H4 (cell line): ENCODE results near the gene SV2B. TPM values are rescaled to one million over a fixed set of nuclear protein-coding genes. Genes with fewer than 3 reads are reported as not detected.

Experiments used
- DNase-seq: peaks from one replicate; pipeline ENCODE4 v3.0.0-alpha.2; 2015; ENCODE audit warnings: low spot score
- total RNA-seq: library from RNA; depleted of rRNA; stranded (reverse); fragments of >200 nt; shearing (Covaris generic); gene quantifications from 2 replicates; pipeline ENCODE4 v1.2.3, GENCODE V29; 2014

Gene SV2B
- total RNA-seq, 1 experiment from 2014 or later = 0.04 TPM

DNA sequence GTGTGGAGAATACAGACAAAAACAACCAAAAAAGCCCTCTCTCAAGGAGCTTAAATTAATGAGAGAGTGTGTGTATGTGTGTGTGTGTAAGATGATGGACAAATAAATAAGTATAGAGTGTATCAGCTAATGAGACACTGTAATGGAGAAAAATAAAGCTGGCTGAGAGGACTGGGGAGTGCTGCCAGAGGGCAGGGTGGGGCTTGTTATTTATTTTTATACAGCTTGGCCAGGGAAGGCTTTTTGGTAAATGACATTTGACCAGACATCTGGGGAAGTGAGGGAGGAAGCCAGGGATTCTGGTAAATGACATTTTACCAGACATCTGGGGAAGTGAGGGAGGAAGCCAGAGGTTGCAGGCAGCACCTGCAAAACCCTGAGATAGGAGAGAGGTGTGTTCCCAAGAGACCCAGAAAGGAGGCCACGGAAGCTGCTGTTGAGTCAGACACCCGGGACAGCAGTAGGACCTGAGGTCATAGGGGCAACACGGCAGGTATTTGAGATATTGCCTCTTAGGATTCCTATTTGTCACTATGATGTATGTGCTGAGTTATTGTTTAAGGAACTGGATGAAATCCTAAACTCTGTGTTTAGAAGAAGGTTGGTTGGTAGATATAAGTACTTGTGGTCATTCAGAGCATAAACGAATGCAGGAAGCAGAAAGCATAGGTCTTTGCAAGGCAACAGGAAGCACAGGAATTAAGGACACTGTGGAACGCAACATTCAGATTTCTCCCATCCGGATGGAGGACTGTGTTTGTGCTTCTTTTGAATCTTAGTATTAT lies 2.7 kb downstream of the SV2B start:
- DNase-seq = no peak

- DNase-seq = no peak
These were observed 4.1 kb downstream of the SV2B start for GRCh38 chr15:91104111-91104510.

DNA sequence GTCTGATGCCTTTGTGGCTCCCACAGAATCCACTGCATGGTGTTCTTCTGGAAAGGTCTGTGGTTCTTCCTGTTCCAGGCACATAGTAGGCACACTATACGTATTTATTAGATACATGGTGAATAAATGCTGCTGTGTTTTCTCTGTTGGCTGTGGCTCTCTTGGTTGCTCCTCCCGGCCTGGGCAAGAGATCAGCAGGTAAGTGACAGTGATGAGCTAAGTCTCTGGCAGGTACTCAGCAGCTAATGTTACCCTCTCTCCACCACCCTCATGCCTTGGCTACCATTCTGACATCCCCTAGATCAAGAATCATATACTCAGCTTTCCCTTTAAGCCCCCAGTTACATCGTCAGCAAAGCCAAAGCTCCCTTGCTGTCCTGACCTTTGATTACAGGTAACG lies 8.4 kb downstream of the SV2B start:
- no peak for DNase-seq

DNA sequence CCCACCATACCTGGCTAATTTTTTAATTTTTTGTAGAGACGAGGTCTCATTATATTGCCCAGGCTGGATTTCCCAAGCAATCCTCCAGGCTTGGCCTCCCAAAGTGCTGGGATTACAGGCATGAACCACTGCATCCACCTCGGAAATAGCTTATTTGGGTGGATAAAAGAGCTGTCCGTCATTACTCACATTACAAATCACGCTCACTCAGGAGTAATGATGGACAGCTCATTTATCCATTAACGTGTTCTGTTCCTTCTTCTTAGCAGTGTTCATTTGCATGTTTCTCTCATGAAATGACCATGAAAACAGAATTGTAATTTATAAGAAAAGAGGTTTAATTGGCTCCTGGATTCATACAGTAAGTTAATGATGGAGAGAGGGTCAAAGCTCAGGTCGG lies 9.8 kb downstream of the SV2B start:
- DNase-seq = no peak

DNA sequence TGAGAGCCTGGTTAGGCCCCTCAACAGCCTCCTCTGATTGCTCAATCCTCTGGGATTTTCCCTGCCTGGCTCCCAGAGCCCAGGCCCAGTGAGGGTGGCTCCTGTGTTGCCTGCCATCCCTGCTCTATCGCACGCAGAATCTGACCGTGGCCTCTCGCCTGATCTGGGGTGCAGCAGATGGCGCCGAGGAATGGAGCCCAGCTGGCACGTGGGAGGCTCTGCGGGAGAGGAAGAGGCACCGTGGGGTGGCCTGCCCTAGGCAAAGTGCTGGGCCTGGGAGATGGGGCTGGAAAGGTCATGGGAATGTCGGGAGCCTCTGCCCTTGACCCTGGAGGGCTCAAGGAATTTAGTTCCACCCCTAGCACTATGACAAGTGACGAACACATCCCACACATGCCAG lies 10.3 kb downstream of the SV2B start:
- DNase-seq = no peak

DNA sequence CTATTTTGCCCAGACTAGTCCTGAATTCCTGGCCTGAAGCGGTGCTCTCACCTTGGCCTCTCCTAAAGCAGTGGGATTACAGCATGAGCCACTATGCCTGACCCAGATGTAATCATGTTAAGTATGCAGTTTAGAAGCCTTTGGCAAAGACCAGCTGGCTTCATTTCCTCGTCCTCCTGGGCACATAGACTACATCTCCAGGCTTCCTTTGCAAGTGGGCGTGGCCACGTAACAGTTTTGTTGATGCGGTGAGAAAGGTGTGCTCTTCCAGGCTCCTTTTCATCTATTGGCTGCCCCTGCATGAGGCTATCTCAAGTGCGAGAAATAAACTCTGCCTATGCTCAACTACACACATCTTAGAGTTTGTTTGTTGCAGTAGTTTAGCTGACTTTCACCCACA lies 13.0 kb downstream of the SV2B start:
- no peak for DNase-seq

DNA sequence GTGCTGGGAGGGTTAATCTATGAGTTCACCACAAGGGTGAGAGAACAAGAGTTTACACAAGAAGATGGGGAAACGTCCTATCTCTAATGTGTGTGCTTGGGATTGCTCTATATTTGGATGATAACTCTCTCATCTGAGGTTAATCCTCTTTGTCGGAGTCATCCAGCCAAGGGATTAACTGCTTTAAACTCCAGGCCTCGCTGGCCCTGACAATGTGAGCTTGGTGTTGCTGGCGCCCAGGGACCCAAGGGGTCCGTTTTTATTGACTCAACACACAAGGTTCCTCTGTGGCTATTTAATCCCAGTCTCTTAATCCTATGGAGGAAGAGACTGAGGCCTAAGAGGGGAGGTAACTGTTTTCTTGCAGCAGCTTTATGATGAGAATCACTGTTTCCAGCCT lies 14.2 kb downstream of the SV2B start:
- no peak for DNase-seq

DNA sequence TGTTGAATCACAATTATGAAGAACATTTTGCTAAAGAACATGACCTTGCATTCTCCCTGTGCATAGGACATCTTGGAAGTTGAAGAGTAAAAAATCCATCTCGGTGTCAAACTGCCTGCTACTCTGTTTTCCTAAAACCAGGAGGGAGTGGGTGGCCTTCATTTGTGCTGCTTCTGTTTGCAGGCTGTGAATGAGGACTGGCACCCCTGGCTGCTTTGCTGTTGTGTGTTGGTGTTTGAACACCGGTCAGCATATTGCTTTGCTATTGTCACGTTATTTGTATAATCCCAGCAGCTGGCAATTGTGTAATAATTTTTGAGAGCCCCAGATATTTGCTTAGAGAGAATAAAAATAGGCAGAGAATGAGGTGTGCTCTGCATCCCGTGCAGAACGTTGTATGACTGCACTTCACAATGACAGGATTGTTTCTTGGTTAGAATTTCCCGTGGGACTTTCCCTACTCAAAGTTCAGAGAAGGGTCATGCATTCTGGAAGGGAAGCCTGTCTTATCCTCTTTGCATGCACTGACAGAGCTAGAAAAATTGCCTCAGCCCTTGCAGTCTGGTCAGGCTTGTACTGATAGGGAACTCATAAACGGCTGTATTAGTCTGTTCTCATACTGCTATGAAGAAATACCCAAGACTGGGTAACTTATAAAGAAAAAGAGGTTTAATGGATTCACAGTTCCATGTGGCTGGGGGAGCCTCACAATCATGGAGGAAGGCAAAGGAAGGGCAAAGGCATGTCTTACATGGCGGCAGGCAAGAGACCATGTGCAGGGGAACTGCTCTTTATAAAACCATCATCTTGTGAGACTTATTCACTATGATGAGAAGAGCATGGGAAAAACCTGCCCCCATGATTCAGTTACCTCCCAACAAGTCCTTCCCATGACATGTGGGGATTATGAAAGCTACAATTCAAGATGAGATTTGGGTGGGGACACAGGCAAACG lies 16.3 kb downstream of the SV2B start:
- no peak for DNase-seq

GRCh38 chr15:91117375-91117774 lies 17.3 kb downstream of the SV2B start:
- DNase-seq = no peak

- DNase-seq = no peak
These were observed 18.9 kb downstream of the SV2B start for GRCh38 chr15:91118817-91119590.

- no peak for DNase-seq
These were observed 22.2 kb downstream of the SV2B start for GRCh38 chr15:91122296-91122695.

DNA sequence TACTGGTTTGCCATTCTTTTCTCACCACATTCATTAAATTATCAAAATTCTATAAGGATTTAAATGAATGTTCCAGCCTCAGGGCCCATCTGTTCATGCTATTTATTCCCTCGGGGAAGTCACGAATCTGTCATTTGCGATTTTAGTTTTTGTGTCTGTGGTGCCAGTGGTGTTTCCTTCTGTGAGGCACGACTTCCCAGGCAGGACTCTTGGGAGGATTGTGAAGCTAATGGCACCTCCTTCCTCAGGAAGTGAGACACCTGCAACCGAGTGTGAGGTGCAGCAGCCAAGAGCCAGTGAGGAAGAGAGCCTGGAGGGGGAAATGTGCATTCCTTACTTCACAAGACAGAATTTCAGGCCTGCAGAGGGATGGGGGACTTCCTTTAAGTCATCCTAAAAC lies 24.1 kb downstream of the SV2B start:
- no peak for DNase-seq

DNA sequence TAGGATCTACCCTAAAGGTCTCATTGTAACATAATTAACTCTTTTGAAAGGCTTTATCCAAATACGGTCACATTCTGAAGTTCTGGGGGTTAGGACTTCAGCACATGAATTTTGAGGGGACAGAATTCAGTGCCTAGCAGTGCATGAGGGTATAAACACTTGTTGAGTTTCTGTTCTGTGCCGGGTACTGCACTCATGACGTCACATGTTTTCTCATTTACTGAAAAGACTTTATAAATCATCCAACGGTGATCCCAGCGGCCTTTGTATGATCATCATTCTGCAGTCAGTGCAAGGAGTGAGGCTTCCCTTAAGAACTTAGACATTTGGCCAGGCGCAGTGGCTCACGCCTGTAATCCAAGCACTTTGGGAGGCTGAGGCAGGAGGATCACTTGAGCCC lies 25.1 kb downstream of the SV2B start:
- no peak for DNase-seq

- DNase-seq = no peak
These were observed 26.0 kb downstream of the SV2B start for GRCh38 chr15:91126080-91126479.

DNA sequence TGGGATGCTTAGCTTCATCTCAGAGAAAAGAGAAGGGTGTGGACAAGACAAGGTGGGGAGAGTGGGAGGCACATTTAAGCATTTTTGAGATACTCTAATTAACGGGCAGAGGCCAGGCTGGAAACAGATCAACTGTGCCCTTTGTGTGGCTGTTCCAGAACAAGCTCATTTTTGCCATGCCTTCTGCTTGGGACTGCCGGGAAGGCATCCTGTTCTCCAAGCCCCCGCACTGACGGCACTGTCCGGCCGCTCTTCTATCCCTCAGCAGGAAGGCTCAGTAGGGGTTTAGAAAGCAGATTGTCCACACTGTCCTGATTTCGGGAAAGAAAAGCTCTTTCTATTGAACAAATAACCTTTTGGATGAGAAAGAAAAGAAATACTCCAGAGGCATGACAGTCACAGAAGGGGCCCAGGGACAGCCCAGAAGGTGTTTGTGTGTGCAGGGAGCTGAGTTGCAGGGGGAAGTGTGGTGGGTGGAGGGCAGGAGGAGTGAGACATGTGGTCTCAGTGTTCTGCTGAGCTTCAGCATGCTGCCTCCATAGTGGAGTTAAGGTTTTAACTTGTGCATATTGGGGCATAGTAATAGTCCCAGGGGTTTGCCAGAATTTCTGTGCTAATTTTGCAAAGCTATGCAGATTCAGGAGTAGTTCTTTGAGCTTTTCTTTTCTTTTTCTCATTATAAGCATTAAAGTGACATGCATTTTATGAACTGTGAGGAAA lies 27.3 kb downstream of the SV2B start:
- DNase-seq = no peak

GRCh38 chr15:91128016-91128415 lies 28.0 kb downstream of the SV2B start:
- DNase-seq = no peak

GRCh38 chr15:91129436-91129835 lies 29.4 kb downstream of the SV2B start:
- no peak for DNase-seq

- no peak for DNase-seq
These were observed 32.0 kb downstream of the SV2B start for GRCh38 chr15:91132079-91132478.

- no peak for DNase-seq
These were observed 33.5 kb downstream of the SV2B start for GRCh38 chr15:91133511-91133910.

DNA sequence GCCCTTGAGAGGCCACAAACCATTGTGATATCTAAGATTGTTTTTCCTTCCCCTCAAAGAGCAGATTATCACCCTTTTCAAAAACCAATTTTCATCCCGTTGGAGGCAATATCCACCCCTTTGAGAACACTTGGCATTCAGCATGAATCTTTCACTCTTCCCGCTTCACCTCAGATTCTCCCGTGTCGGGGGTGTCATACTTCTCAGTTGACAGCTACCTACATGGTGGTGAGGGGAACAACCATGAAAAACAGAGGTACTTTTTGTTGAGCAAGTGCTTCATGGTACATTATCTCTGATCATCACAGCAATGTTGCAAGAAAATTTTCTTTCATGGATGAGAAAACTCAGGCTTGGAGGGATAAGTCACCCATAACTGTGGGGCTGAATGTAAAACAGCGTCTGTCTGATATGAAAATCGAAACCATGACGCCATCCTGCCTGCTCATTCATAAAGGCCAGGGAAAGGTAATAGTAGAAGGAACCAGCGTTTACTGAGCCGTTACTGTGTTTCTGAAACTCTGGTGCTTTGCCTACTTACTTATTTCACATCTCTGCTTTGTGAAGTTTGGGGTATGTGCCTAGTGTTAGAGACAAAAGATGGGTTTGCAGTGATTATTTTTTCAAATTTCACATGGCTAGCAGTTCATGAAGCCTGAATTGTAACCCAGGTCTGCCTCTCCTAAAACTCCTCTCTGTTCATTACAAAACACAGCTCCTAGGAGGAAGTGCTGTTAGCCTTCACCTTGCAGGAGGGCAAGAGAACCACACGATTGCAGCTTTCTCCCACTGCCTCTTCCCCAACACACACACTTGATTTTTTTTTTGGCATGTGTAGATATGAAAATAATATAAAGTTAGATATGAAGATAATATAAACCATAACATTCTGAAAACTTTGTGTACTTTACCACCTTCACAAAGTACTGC lies 35.4 kb downstream of the SV2B start:
- no peak for DNase-seq
